HCT116 (cell line): Measurements from ENCODE around the gene TBX5.

Source experiments
- CTCF ChIP-seq, 3 experiments: fragments of 200-600 bp in 1 of 3; sonication (generic) in 1 of 3; IDR thresholded peaks in 2 of 3; conservative IDR thresholded peaks in 1 of 3; 2 replicates each; pipeline ENCODE4 v1.5.1; 2012 to 2017; ENCODE audit warnings: low read depth in 2 of 3, low read length in 2 of 3, antibody characterized with exemption in 1 of 3, borderline replicate concordance in 1 of 3, control low read depth in 1 of 3, mild to moderate bottlenecking in 1 of 3, mixed read lengths in 1 of 3, mixed run types in 1 of 3, moderate library complexity in 1 of 3; ENCODE audit not compliant: insufficient read depth in 1 of 3
- EZH2 ChIP-seq: fragments of 200-600 bp; sonication (generic); IDR thresholded peaks from 2 replicates; pipeline ENCODE4 v1.6.1; 2017; ENCODE audit warnings: antibody characterized with exemption, mixed run types
- FOSL1 ChIP-seq: IDR thresholded peaks from 2 replicates; pipeline ENCODE4 v1.6.1; 2012; ENCODE audit warnings: low read depth
- JUND ChIP-seq: IDR thresholded peaks from 2 replicates; pipeline ENCODE4 v1.6.1; 2012
- POLR2A ChIP-seq: IDR thresholded peaks from 2 replicates; pipeline ENCODE4 v1.7.0; 2011; ENCODE audit warnings: borderline replicate concordance; ENCODE audit not compliant: insufficient read depth, insufficient read length; ENCODE audit errors: extremely low read depth
- POLR2AphosphoS5 ChIP-seq: IDR thresholded peaks from 2 replicates; pipeline ENCODE4 v1.6.1; 2011; ENCODE audit warnings: mild to moderate bottlenecking, low read depth, low read length, moderate library complexity
- RAD21 ChIP-seq: IDR thresholded peaks from 2 replicates; pipeline ENCODE4 v1.6.1; 2012; ENCODE audit warnings: low read depth, mild to moderate bottlenecking
- YY1 ChIP-seq: IDR thresholded peaks from 2 replicates; pipeline ENCODE4 v1.6.1; 2011; ENCODE audit warnings: low read length, low read depth, moderate library complexity, mild to moderate bottlenecking; ENCODE audit not compliant: insufficient replicate concordance; ENCODE audit errors: extremely low read depth

DNA sequence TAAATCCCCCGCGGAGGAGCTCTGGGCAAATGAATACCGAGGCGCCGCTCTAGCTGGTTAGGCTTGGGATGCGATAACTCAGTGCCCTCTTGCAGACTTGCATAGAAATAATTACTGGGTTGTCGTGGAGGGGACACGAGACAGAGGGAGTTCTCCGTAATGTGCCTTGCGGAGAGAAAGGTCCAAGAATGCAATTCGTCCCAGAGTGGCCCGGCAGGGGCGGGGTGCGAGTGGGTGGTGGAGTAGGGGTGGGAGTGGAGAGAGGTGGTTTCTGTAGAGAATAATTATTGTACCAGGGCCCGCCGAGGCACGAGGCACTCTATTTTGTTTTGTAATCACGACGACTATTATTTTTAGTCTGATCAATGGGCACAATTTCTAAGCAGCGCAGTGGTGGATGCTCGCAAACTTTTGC is 2.5 kb upstream of the TBX5 start:
- TF ChIP-seq CTCF (IDR thresholded peaks at IDR 0.05 in 2 of 3, conservative IDR thresholded peaks at IDR 0.05 in 1 of 3; ENCODE audit: borderline replicate concordance in 1 of 3, insufficient read depth in 1 of 3, low read depth in 2 of 3, low read length in 2 of 3) (no peak), POLR2AphosphoS5 (no peak), POLR2A (no peak), YY1 (no peak), RAD21 (no peak), JUND (no peak), FOSL1 (no peak), EZH2 (no peak)
